CD4-positive, alpha-beta T cell treated with Interferon gamma for 1 hour (primary cell): ENCODE results near the gene FUOM.
"Not testable (repeated sequence)": the region's sequence is repeated elsewhere in the genome, so short reads cannot be mapped to it uniquely, and the experiment has no call there.

Experiments
- DNase-seq: peaks from one replicate; pipeline ENCODE4 v3.0.0-alpha.2; 2020

FUOM gene

GRCh38 chr10:133327651-133328357 is 30.0 kb downstream of the FUOM start:
- DNase-seq, result no peak

- DNase-seq, result no peak
Measured at GRCh38 chr10:133326745-133327650, 30.8 kb downstream of the FUOM start.

GRCh38 chr10:133326223-133326551 is 31.6 kb downstream of the FUOM start:
- no peak for DNase-seq

- DNase-seq, result no peak
Measured at GRCh38 chr10:133325440-133326222, 32.2 kb downstream of the FUOM start.

DNA sequence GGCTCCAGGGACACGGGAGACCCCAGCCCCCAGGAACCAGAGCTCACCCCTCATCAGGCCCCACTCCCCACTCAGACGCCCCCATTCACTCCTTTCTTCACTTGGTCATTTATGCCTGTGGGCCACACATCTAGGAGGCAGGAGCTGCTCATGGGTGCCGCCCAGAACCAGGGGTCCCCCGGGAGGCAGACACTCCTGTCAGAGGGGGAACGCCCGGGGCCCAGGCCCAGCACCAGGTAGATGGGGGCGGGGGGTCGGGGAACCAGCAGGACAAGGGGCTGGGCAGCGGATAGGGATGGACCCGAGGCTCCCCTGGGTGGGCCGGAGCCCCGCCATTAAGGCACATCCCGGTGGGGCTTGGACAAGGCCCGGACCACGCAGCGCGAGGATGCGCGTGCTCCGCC is 33.0 kb downstream of the FUOM start:
- DNase-seq, result no peak

- DNase-seq, result peak; percentile 74
Measured at GRCh38 chr10:133324198-133324792, 33.5 kb downstream of the FUOM start.

DNA sequence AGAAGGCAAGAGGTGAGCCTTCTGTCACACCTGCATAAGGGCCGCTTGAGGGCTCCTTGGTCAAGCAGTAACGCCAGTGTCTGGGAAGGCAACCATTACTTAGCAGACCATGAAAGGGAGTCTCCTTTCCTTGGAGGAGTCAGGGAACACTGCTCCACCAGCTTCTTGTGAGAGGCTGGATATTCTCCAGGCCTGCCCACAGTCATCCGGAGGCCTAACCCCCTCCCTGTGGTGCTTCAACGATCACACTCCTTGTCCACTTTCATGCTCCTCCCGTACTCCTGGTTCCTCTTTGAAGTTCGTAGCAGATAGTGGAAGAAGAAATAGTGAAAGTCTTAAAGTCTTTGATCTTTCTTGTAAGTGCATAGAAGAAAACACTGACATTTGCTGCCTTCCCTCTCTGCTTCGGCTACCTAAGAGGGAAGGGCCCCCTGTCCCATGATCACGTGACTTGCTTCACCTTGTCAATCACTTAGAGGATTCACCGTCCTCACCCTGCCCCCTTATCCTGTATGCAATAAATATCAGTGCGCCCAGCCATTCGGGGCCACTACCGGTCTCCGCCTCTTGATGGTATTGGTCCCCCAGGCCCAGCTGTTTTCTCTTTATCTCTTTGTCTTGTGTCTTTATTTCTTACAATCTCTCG is 35.6 kb downstream of the FUOM start:
- DNase-seq, result not testable (repeated sequence)

DNA sequence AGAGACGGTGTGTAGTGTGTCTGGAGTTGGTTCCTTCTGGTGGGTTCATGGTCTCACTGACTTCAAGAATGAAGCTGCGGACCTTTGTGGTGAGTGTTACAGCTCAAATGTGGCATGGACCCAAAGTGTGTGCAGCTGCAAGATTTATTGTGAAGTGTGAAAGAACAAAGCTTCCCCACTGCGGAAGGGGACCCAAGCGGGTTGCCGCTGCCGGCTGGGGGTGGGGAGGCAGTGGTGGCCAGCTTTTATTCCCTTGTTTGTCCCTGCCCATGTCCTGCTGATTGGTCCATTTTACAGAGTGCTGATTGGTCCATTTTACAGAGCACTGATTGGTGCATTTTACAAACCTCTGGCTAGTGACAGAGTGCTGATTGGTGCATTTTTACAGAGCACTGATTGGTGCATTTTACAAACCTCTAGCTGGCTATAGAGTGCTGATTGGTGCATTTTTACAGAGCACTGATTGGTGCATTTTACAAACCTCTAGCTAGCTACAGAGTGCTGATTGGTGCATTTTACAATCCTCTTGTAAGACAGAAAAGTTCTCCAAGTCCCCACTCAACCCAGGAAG is 36.9 kb downstream of the FUOM start:
- not testable (repeated sequence) for DNase-seq

GRCh38 chr10:133318494-133319127 is 39.2 kb downstream of the FUOM start:
- DNase-seq, result peak; percentile 65

GRCh38 chr10:133316732-133317131 is 41.1 kb downstream of the FUOM start:
- DNase-seq, result no peak

DNA sequence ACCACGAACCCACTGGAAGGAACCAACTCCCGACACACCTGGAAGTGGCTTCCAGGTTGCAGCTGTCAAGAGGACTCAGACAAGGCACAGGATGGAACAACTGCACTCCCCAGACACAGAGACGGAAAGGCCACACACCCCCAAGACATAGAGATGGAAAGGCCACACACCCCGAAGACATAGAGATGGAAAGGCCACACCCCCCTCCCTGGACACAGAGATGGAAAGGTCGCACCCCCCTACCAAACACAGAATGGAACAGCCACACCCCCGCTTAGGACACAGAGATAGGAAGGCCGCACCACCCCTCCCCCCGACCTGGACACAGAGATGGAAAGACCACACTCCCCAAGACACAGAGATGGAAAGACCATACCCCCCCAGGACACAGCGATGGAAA is 41.6 kb downstream of the FUOM start:
- no peak for DNase-seq

- no peak for DNase-seq
Measured at GRCh38 chr10:133315847-133316246, 42.0 kb downstream of the FUOM start.

DNA sequence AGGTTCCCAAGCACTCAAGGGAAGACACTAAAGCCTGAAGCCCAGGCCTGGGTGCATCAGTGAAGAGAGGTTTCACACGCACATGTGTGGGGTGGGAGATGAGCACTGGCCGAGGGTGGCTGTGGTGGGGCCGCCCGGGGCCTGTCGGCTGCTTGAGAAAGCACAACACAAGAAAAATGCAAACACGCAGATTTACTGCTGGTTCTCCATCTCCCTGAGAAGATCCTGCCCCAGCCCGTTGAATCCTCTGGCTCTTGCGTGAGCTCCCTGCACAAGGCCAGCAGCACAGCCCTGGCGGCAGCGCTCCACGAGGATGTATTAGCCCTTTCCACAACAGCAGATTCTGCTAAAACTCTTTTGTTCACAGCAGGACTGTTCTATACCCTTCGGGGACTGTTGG is 42.9 kb downstream of the FUOM start:
- no peak for DNase-seq

DNA sequence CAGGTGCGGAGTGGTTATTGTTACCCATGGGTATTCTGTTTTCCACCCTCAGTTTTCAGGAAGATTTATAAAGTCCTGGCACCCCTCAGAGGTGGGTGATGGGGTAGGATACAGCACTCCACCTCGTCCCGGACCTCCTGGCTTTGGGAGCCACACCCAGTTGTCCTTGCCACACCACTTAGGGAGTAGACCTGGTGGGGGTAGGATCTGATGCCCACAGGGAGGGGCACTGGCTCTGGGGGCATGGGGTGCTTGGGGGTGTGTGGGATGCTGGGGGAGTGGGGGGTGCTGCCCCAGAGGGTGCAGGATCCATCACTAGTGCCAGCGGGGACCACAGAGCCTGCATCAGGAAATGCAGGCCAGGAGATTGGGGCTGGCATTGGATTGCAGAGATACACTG is 44.6 kb downstream of the FUOM start:
- no peak for DNase-seq

GRCh38 chr10:133312769-133313145 is 45.1 kb downstream of the FUOM start:
- no peak for DNase-seq

GRCh38 chr10:133312016-133312768 is 45.6 kb downstream of the FUOM start:
- DNase-seq, result no peak

GRCh38 chr10:133311570-133311969 is 46.2 kb downstream of the FUOM start:
- no peak for DNase-seq

DNA sequence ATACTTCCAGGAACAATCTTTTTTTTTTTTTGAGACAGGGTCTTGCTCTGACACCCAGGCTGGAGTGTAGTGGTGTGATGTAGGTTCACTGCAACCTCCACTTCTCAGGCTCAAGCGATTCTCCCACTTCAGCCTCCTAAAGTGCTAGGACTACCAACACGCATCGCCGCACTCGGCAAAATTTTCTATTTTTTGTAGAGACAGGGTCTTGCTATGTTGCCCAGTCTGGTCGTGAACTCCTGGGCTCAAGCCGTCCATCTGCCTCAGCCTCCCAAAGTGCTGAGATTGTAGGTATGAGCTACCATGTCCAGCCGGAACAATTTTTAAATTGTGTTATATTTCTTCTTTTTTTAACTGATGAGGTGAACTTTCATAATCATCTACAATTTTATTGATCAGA is 47.0 kb downstream of the FUOM start:
- no peak for DNase-seq

DNA sequence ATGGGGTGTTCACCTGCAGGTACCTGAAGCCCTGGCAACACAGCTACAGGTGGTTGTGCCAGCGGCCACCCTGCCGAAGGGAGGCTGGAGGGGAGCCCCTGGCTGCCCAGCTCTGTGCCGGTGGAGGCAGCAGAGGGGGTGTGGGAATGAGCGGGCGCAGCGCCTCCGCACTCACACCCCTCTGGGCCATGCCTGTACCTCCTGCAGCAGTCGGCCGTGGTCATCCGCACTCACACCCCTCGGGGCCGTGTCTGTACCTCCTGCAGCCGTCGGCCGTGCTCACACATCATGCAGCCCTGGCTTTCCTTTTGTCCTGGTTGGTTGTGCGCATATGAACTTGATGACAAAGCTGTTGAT is 47.4 kb downstream of the FUOM start:
- no peak for DNase-seq

DNA sequence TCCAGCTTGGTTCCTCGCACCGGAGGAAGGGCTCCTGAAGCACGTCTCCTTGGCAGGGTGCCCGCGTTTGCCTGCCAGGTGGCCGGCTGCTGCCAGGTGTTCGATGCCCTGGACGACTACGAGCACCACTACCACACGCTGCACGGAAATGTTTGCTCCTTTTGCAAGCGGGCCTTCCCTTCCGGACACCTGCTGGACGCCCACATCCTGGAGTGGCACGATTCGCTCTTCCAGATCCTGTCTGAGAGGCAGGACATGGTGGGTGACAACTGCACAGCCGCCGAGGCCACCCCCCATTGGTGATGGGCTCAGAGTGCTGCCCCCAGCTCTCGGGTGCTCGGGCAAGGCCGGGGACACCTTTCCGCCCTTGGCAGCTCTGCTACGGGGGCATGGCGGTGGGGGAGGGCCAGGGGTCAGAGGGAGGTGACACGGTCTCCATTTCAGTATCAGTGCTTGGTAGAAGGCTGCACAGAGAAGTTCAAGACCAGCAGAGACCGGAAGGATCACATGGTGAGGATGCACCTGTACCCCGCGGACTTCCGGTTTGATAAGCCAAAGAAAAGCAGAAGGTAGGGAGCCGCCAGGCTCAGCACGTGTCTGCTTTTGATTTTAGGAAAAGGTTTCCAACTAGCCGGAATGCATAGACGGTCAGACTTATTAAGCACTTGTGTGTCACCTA is 48.0 kb downstream of the FUOM start:
- DNase-seq, result no peak
